ENCODE results near the gene IPO11. TPM values are rescaled to one million over a fixed set of nuclear protein-coding genes. Genes with fewer than 3 reads are reported as not detected.

The IPO11 gene
- total RNA-seq, 1 donor from 2014 or later = 96.0 TPM

- Mint-ChIP-seq H3K4me1 (ENCODE audit: unreplicated experiment) (peaks cover 19% of the 10 kb centered on the region), H3K27me3 (ENCODE audit: unreplicated experiment) (peaks cover 3% of the 10 kb centered on the region), H3K27ac (ENCODE audit: unreplicated experiment) (no peak overlapping the region), H3K36me3 (ENCODE audit: low read depth, unreplicated experiment) (peaks cover 31% of the 10 kb centered on the region), H3K9me3 (ENCODE audit: unreplicated experiment) (no peaks in the 10 kb centered on the region), H3K4me3 (ENCODE audit: unreplicated experiment) (no peak overlapping the region)
- no peak for TF ChIP-seq CTCF (IDR thresholded peaks at IDR 0.05; ENCODE audit: unreplicated experiment)
- no peak for DNase-seq (ENCODE audit: low spot score)
Measured at GRCh38 chr5:62596691-62597090, 184.1 kb downstream of the IPO11 start.

GRCh38 chr5:62597314-62597713 lies 184.8 kb downstream of the IPO11 start:
- Mint-ChIP-seq H3K27me3 (ENCODE audit: unreplicated experiment) (peaks cover 3% of the 10 kb centered on the region), H3K36me3 (ENCODE audit: low read depth, unreplicated experiment) (peaks cover 27% of the 10 kb centered on the region), H3K4me3 (ENCODE audit: unreplicated experiment) (no peak overlapping the region), H3K27ac (ENCODE audit: unreplicated experiment) (no peak overlapping the region), H3K4me1 (ENCODE audit: unreplicated experiment) (peaks cover 19% of the 10 kb centered on the region), H3K9me3 (ENCODE audit: unreplicated experiment) (no peaks in the 10 kb centered on the region)
- no peak for DNase-seq (ENCODE audit: low spot score)
- no peak for TF ChIP-seq CTCF (IDR thresholded peaks at IDR 0.05; ENCODE audit: unreplicated experiment)

- Mint-ChIP-seq H3K9me3 (ENCODE audit: unreplicated experiment) (no peaks in the 10 kb centered on the region), H3K36me3 (ENCODE audit: low read depth, unreplicated experiment) (peaks cover 19% of the 10 kb centered on the region), H3K4me3 (ENCODE audit: unreplicated experiment) (no peak overlapping the region), H3K27me3 (ENCODE audit: unreplicated experiment) (no peaks in the 10 kb centered on the region), H3K27ac (ENCODE audit: unreplicated experiment) (peak overlapping the region; percentile 89), H3K4me1 (ENCODE audit: unreplicated experiment) (peaks cover 8% of the 10 kb centered on the region)
- no peak for DNase-seq (ENCODE audit: low spot score)
- no peak for TF ChIP-seq CTCF (IDR thresholded peaks at IDR 0.05; ENCODE audit: unreplicated experiment)
Measured at GRCh38 chr5:62600560-62601252, 188.1 kb downstream of the IPO11 start.

GRCh38 chr5:62603934-62604333 lies 191.4 kb downstream of the IPO11 start:
- Mint-ChIP-seq H3K36me3 (ENCODE audit: low read depth, unreplicated experiment) (peaks cover 31% of the 10 kb centered on the region), H3K9me3 (ENCODE audit: unreplicated experiment) (no peaks in the 10 kb centered on the region), H3K4me1 (ENCODE audit: unreplicated experiment) (peaks cover 10% of the 10 kb centered on the region), H3K27ac (ENCODE audit: unreplicated experiment) (no peak overlapping the region), H3K4me3 (ENCODE audit: unreplicated experiment) (no peak overlapping the region), H3K27me3 (ENCODE audit: unreplicated experiment) (no peaks in the 10 kb centered on the region)
- TF ChIP-seq CTCF (IDR thresholded peaks at IDR 0.05; ENCODE audit: unreplicated experiment) = no peak
- DNase-seq (ENCODE audit: low spot score) = no peak

GRCh38 chr5:62605638-62606037 lies 193.1 kb downstream of the IPO11 start:
- TF ChIP-seq CTCF (IDR thresholded peaks at IDR 0.05; ENCODE audit: unreplicated experiment) = no peak
- peaks cover 8% of the 10 kb centered on the region for H3K4me1 Mint-ChIP-seq (ENCODE audit: unreplicated experiment)
- no peak overlapping the region for H3K27ac Mint-ChIP-seq (ENCODE audit: unreplicated experiment)
- no peak overlapping the region for H3K4me3 Mint-ChIP-seq (ENCODE audit: unreplicated experiment)
- H3K36me3 Mint-ChIP-seq (ENCODE audit: low read depth, unreplicated experiment) = peaks cover 41% of the 10 kb centered on the region
- no peaks in the 10 kb centered on the region for H3K9me3 Mint-ChIP-seq (ENCODE audit: unreplicated experiment)
- H3K27me3 Mint-ChIP-seq (ENCODE audit: unreplicated experiment) = no peaks in the 10 kb centered on the region
- no peak for DNase-seq (ENCODE audit: low spot score)

Data from endothelial cell (in vitro differentiated cells).